H1 (cell line): Measurements from ENCODE around the gene LRRC39. TPM values are rescaled to one million over a fixed set of nuclear protein-coding genes. Genes with fewer than 3 reads are reported as not detected.

Experiments
- CTCF ChIA-PET: fragments of 300-600 bp; sonication (Branson Sonifier 250); formaldehyde crosslinking; loops from one replicate; lab custom pipeline; 2021; ENCODE audit not compliant: partially characterized antibody; lab: Charles Lee
- POLR2A ChIA-PET: fragments of 300-600 bp; sonication (Branson Sonifier 250); formaldehyde crosslinking; loops from one replicate; lab custom pipeline; 2021; ENCODE audit warnings: inconsistent platforms; ENCODE audit not compliant: partially characterized antibody; lab: Charles Lee
- DNase-seq, 2 experiments: peaks; one replicate each; pipeline versions ENCODE4 v3.0.0 to v3.0.0-alpha.2; 2010 to 2022; ENCODE audit warnings: low spot score in 2 of 2, low read depth in 1 of 2, mixed read lengths in 1 of 2
- FAIRE-seq: peaks from 2 replicates; lab custom pipeline; 2011; peaks lifted over from hg19 to GRCh38; lab: Jason Lieb, UNC
- H2AFZ ChIP-seq: 2 replicates; pipeline ENCODE4 v1.8.1; 2012; ENCODE audit warnings: low read length, inconsistent platforms
- H2AK5ac ChIP-seq: 2 replicates; pipeline ENCODE4 v1.6.1; 2013; ENCODE audit warnings: low read depth, low read length
- H2BK120ac ChIP-seq: replicated peaks from 2 replicates; pipeline ENCODE3; 2013; ENCODE audit warnings: low read depth, low read length, inconsistent platforms
- H2BK12ac ChIP-seq: 2 replicates; pipeline ENCODE4 v1.6.1; 2013; ENCODE audit warnings: low read depth, low read length
- H2BK15ac ChIP-seq: 2 replicates; pipeline ENCODE4 v1.6.1; 2013; ENCODE audit warnings: low read length
- H2BK20ac ChIP-seq: 2 replicates; pipeline ENCODE4 v1.6.1; 2013; ENCODE audit warnings: low read length
- H2BK5ac ChIP-seq: 2 replicates; pipeline ENCODE4 v1.6.1; 2013; ENCODE audit warnings: low read depth, low read length
- H3K14ac ChIP-seq: 2 replicates; pipeline ENCODE4 v1.6.1; 2013; ENCODE audit warnings: inconsistent platforms; ENCODE audit not compliant: insufficient read length
- H3K18ac ChIP-seq: 2 replicates; pipeline ENCODE4 v1.6.1; 2013; ENCODE audit warnings: low read length; ENCODE audit errors: extremely low read depth
- H3K23ac ChIP-seq: 2 replicates; pipeline ENCODE4 v1.6.1; 2013; ENCODE audit warnings: inconsistent platforms; ENCODE audit not compliant: insufficient read length
- H3K23me2 ChIP-seq: 2 replicates; pipeline ENCODE4 v1.6.1; 2013; ENCODE audit warnings: low read depth, low read length
- H3K27ac ChIP-seq: 2 replicates; pipeline ENCODE4 v1.6.1; 2011; ENCODE audit warnings: low read depth, low read length, inconsistent platforms
- H3K27me3 ChIP-seq, 4 experiments: replicated peaks in 1 of 4; 1 replicate in 1 of 4; 2 replicates in 3 of 4; pipeline versions ENCODE4 v1.6.1 to v1.8.1; 2011 to 2013; ENCODE audit warnings: low read length in 3 of 4, mild to moderate bottlenecking in 3 of 4, inconsistent platforms in 2 of 4, mixed read lengths in 2 of 4, moderate library complexity in 1 of 4; ENCODE audit not compliant: control insufficient read depth in 3 of 4, insufficient read depth in 3 of 4; ENCODE audit errors: extremely low read depth in 1 of 4
- H3K36me3 ChIP-seq, 4 experiments: 2 replicates each; pipeline versions ENCODE4 v1.6.1 to v1.8.1; 2011 to 2013; ENCODE audit warnings: mild to moderate bottlenecking in 4 of 4, low read length in 3 of 4, moderate library complexity in 2 of 4, control low read depth in 1 of 4, inconsistent platforms in 1 of 4; ENCODE audit not compliant: insufficient read depth in 4 of 4, control insufficient read depth in 2 of 4
- H3K4ac ChIP-seq: replicated peaks from 2 replicates; pipeline ENCODE3; 2013; ENCODE audit warnings: low read length, low read depth, mixed read lengths, inconsistent platforms; ENCODE audit not compliant: insufficient read length
- H3K4me1 ChIP-seq, 4 experiments: replicated peaks in 1 of 4; 1 replicate in 1 of 4; 2 replicates in 3 of 4; pipeline versions ENCODE4 v1.6.1 to v1.8.1; 2011 to 2013; ENCODE audit warnings: low read length in 3 of 4, inconsistent platforms in 2 of 4, mixed read lengths in 1 of 4; ENCODE audit not compliant: insufficient read depth in 4 of 4, control insufficient read depth in 3 of 4
- H3K4me2 ChIP-seq, 2 experiments: 2 replicates each; pipeline versions ENCODE4 v1.6.1 to v1.8.1; 2011 to 2013; ENCODE audit warnings: low read depth in 2 of 2, low read length in 2 of 2, control low read depth in 1 of 2, inconsistent platforms in 1 of 2, mild to moderate bottlenecking in 1 of 2; ENCODE audit not compliant: insufficient read depth in 1 of 2
- H3K4me3 ChIP-seq, 4 experiments: fragments of 200-600, 300-600 bp in 1 of 4; sonication (generic), shearing (Covaris generic), sonication (Bioruptor Twin) in 1 of 4; 2 replicates each; pipeline versions ENCODE4 v1.5.1 to v1.8.1; 2011 to 2016; ENCODE audit warnings: low read length in 4 of 4, low read depth in 3 of 4, control low read depth in 2 of 4, inconsistent platforms in 2 of 4, mild to moderate bottlenecking in 2 of 4, mixed read lengths in 1 of 4, moderate library complexity in 1 of 4; ENCODE audit not compliant: insufficient read depth in 2 of 4; ENCODE audit errors: extremely low read depth in 1 of 4
- H3K56ac ChIP-seq: replicated peaks from 2 replicates; pipeline ENCODE3; 2013; ENCODE audit warnings: low read depth, mild to moderate bottlenecking, mixed read lengths, low read length, inconsistent platforms; ENCODE audit not compliant: insufficient read length
- H3K79me1 ChIP-seq: 2 replicates; pipeline ENCODE4 v1.6.1; 2013; ENCODE audit warnings: low read depth, low read length, control low read depth
- H3K79me2 ChIP-seq, 2 experiments: 2 replicates each; pipeline versions ENCODE4 v1.6.1 to v1.8.1; 2012 to 2013; ENCODE audit warnings: low read length in 2 of 2, mild to moderate bottlenecking in 2 of 2, inconsistent platforms in 1 of 2; ENCODE audit not compliant: insufficient read depth in 2 of 2, control insufficient read depth in 1 of 2
- H3K9ac ChIP-seq, 4 experiments: replicated peaks in 1 of 4; 1 replicate in 1 of 4; 2 replicates in 3 of 4; pipeline versions ENCODE4 v1.6.1 to v1.8.1; 2011 to 2013; ENCODE audit warnings: low read depth in 3 of 4, low read length in 3 of 4, control low read depth in 2 of 4, mild to moderate bottlenecking in 2 of 4, moderate library complexity in 2 of 4, inconsistent platforms in 1 of 4; ENCODE audit errors: extremely low read depth in 1 of 4
- H3K9me3 ChIP-seq, 2 experiments: 2 replicates each; pipeline versions ENCODE4 v1.6.1 to v1.8.1; 2012 to 2013; ENCODE audit warnings: mild to moderate bottlenecking in 2 of 2, moderate library complexity in 2 of 2, control low read depth in 1 of 2, inconsistent platforms in 1 of 2, low read depth in 1 of 2, low read length in 1 of 2, mixed read lengths in 1 of 2; ENCODE audit not compliant: insufficient read depth in 2 of 2
- H4K20me1 ChIP-seq, 2 experiments: replicated peaks in 1 of 2; 2 replicates each; pipeline versions ENCODE3 to v1.8.1; 2011 to 2013; ENCODE audit warnings: inconsistent platforms in 2 of 2, low read length in 2 of 2, mild to moderate bottlenecking in 1 of 2; ENCODE audit not compliant: insufficient read depth in 2 of 2, control insufficient read depth in 1 of 2
- H4K5ac ChIP-seq: 2 replicates; pipeline ENCODE4 v1.6.1; 2013; ENCODE audit warnings: low read length, low read depth, mixed read lengths, inconsistent platforms; ENCODE audit not compliant: insufficient read length
- H4K8ac ChIP-seq: 2 replicates; pipeline ENCODE4 v1.8.0; 2013; ENCODE audit warnings: mild to moderate bottlenecking, moderate library complexity, low read length, inconsistent platforms; ENCODE audit not compliant: insufficient read depth; ENCODE audit errors: extremely low read depth
- H4K91ac ChIP-seq: replicated peaks from 2 replicates; pipeline ENCODE3; 2013; ENCODE audit warnings: low read length, mixed read lengths, inconsistent platforms; ENCODE audit not compliant: insufficient read length
- TAF7 ChIP-seq: optimal IDR thresholded peaks from 2 replicates; pipeline ENCODE3; 2011; ENCODE audit warnings: low read depth, mild to moderate bottlenecking, inconsistent platforms, low read length, moderate library complexity, borderline replicate concordance
- WGBS, 2 experiments: shearing (Covaris generic) in 1 of 2; methylation state at CpG; one replicate each; pipeline versions ENCODE4 v1.1.6 to v1.1.7; 2013 to 2015; ENCODE audit warnings: low lambda C conversion rate in 2 of 2, mixed read lengths in 2 of 2, inconsistent platforms in 1 of 2, low coverage in 1 of 2, missing lambda C conversion rate in 1 of 2; ENCODE audit not compliant: insufficient replicate concordance in 2 of 2, insufficient coverage in 1 of 2, insufficient read length in 1 of 2; ENCODE audit errors: extremely low coverage in 1 of 2, missing lambda C conversion rate in 1 of 2; 5-methylcytosine and 5-hydroxymethylcytosine counted together
- polyA plus RNA-seq, 7 experiments: library from polyadenylated mRNA; depleted of rRNA in 3 of 7; stranded (reverse) in 5 of 7; unstranded in 2 of 7; fragments of >200 nt in 5 of 7; fragments of 200-250 nt in 2 of 7; gene quantifications; 1 replicate in 5 of 7; 2 replicates in 1 of 7; 4 replicates in 1 of 7; pipeline versions ENCODE4 v1.2.1 to v1.2.3, GENCODE V29; 2011 to 2013; ENCODE audit warnings: missing spikeins in 2 of 7, mixed read lengths in 2 of 7
- total RNA-seq: library from RNA; stranded (reverse); fragmentation: NEBNext Ultra II Directional; extraction: Animal tissue kit (Norgen Biotek cat#: 25700); gene quantifications from 2 replicates; pipeline ENCODE4 v1.2.1, GENCODE V29; 2021

LRRC39 gene
- total and polyA plus RNA-seq, 2 of the 8 experiments (the other 6 are each of a cell fraction or from before 2014, with no cell fraction given), result 0.33 to 0.39 TPM

- Histone ChIP-seq H3K18ac (no peak overlapping the region), H3K4me2 (no peak overlapping the region), H3K23ac (no peak overlapping the region), H3K4me1 (no peaks in the 10 kb centered on the region), H2AFZ (no peak overlapping the region), H3K36me3 (no peaks in the 10 kb centered on the region), H3K79me1 (no peaks in the 10 kb centered on the region), H3K27ac (no peak overlapping the region), H2AK5ac (no peak overlapping the region), H3K4me3 (no peak overlapping the region), H2BK20ac (no peak overlapping the region), H3K14ac (no peak overlapping the region), H3K79me2 (no peaks in the 10 kb centered on the region), H2BK12ac (no peak overlapping the region), H4K20me1 (no peaks in the 10 kb centered on the region), H4K8ac (no peak overlapping the region), H2BK120ac (no peak overlapping the region), H3K9ac (no peak overlapping the region), H3K23me2 (no peaks in the 10 kb centered on the region; the same call in 1 of the 2 replicates), H4K5ac (no peak overlapping the region), H2BK5ac (no peak overlapping the region), H4K91ac (no peak overlapping the region), H3K4ac (no peak overlapping the region), H3K27me3 (no peaks in the 10 kb centered on the region), H3K9me3 (no peaks in the 10 kb centered on the region), H2BK15ac (no peak overlapping the region), H3K56ac (no peak overlapping the region)
- FAIRE-seq, result no peak
- POLR2A ChIA-PET, result interaction anchor here (1.0 to 1.2 kb wide), 2 partner anchors 15 to 33 kb away, joined by 3 to 4 read pairs; no protein-coding TSS in a partner anchor
- 76% methylated on average over 4 of the region's 4 CpGs; no CpG with 5 or more reads in 1 of the 2 experiments for WGBS, 2 experiments
- no peak for TF ChIP-seq TAF7
- DNase-seq, result no peak
- CTCF ChIA-PET, result no interaction called here
These were observed 588 bp downstream of the LRRC39 start for GRCh38 chr1:100177295-100178041.
